SKM-1 treated with dmso at 0.1 percent for 144 hours (cell line): ENCODE measurements around the gene PSMB2.
A peak's percentile ranks its signal among the peaks of the same experiment; 100 is the strongest.
"Not testable (repeated sequence)": the region's sequence is repeated elsewhere in the genome, so short reads cannot be mapped to it uniquely, and the experiment has no call there.

Experiments
- DNase-seq: peaks from one replicate; lab custom pipeline; 2025; ENCODE audit not compliant: unreplicated experiment; lab: John Stamatoyannopoulos, UW

The PSMB2 gene

GRCh38 chr1:35594005-35594760 is 47.1 kb downstream of the PSMB2 start:
- DNase-seq: no peak

- DNase-seq: peak; percentile 35
Observed at GRCh38 chr1:35592991-35593769, 48.1 kb downstream of the PSMB2 start.

GRCh38 chr1:35591211-35591610 is 50.1 kb downstream of the PSMB2 start:
- DNase-seq: no peak

GRCh38 chr1:35590476-35591040 is 50.8 kb downstream of the PSMB2 start:
- DNase-seq: no peak

GRCh38 chr1:35589516-35590427 is 51.6 kb downstream of the PSMB2 start:
- DNase-seq: no peak

- no peak for DNase-seq
Observed at GRCh38 chr1:35588197-35588910, 53.0 kb downstream of the PSMB2 start.

GRCh38 chr1:35587736-35588135 is 53.6 kb downstream of the PSMB2 start:
- DNase-seq: no peak

- DNase-seq: no peak
Observed at GRCh38 chr1:35586808-35587207, 54.5 kb downstream of the PSMB2 start.

GRCh38 chr1:35585805-35586204 is 55.5 kb downstream of the PSMB2 start:
- not testable (repeated sequence) for DNase-seq

- DNase-seq: no peak
Observed at GRCh38 chr1:35585281-35585680, 56.0 kb downstream of the PSMB2 start.

- not testable (repeated sequence) for DNase-seq
Observed at GRCh38 chr1:35581621-35582020, 59.7 kb downstream of the PSMB2 start.

GRCh38 chr1:35580949-35581388 is 60.4 kb downstream of the PSMB2 start:
- DNase-seq: no peak

- DNase-seq: peak; percentile 75
Observed at GRCh38 chr1:35577071-35577998, 64.0 kb downstream of the PSMB2 start.

GRCh38 chr1:35576766-35577070 is 64.6 kb downstream of the PSMB2 start:
- not testable (repeated sequence) for DNase-seq

GRCh38 chr1:35576061-35576765 is 65.1 kb downstream of the PSMB2 start:
- peak; percentile 65 for DNase-seq

- no peak for DNase-seq
Observed at GRCh38 chr1:35575416-35575958, 65.8 kb downstream of the PSMB2 start.

GRCh38 chr1:35574655-35575415 is 66.5 kb downstream of the PSMB2 start:
- no peak for DNase-seq
